Thyroid gland (tissue), 4 donors: ENCODE data around the gene KRT85.

Experiments
- CTCF ChIP-seq, 6 experiments: fragments of 200-600 bp in 3 of 6; fragments of 450-650 bp in 3 of 6; sonication (generic) in 3 of 6; IDR thresholded peaks; one replicate each; pipeline ENCODE4 v1.5.1; 2016 to 2019; ENCODE audit warnings: antibody characterized with exemption in 6 of 6, mild to moderate bottlenecking in 2 of 6, inconsistent platforms in 1 of 6, moderate library complexity in 1 of 6
- POLR2A ChIP-seq, 2 donors: fragments of 450-650 bp; IDR thresholded peaks; one replicate each; pipeline ENCODE4 v1.6.1; 2017; ENCODE audit warnings: antibody characterized with exemption in 2 of 2, mild to moderate bottlenecking in 2 of 2, moderate library complexity in 1 of 2

GRCh38 chr12:52323416-52324152, 43.7 kb downstream of the KRT85 start:
- no peak for TF ChIP-seq CTCF (IDR thresholded peaks at IDR 0.05)
- TF ChIP-seq POLR2A (IDR thresholded peaks at IDR 0.05): no peak
